Spleen (tissue), 11 donors: ENCODE data around the gene SSR3. TPM values are rescaled to one million over a fixed set of nuclear protein-coding genes. Genes with fewer than 3 reads are reported as not detected.

Experiments used
- DNase-seq: peaks from one replicate; pipeline ENCODE4 v3.0.0-alpha.2; 2020
- H3K27ac ChIP-seq, 8 donors: fragments of 200-600 bp; sonication (generic) in 7 of 8; 1 replicate in 4 of 8; 2 replicates in 4 of 8; pipeline versions ENCODE4 v1.5.0 to v1.8.0; 2016 to 2021; ENCODE audit warnings: inconsistent platforms in 4 of 8, mild to moderate bottlenecking in 4 of 8, moderate library complexity in 1 of 8
- H3K27me3 ChIP-seq, 7 donors: fragments of 200-600 bp; sonication (generic) in 6 of 7; replicated peaks in 1 of 7; 1 replicate in 4 of 7; 2 replicates in 3 of 7; pipeline versions ENCODE4 v1.5.0 to v1.8.0; 2016 to 2021; ENCODE audit warnings: inconsistent platforms in 3 of 7, mild to moderate bottlenecking in 1 of 7
- H3K36me3 ChIP-seq, 6 donors: fragments of 200-600 bp; sonication (generic) in 5 of 6; 1 replicate in 4 of 6; 2 replicates in 2 of 6; pipeline versions ENCODE4 v1.5.0 to v1.8.0; 2016 to 2021; ENCODE audit warnings: inconsistent platforms in 2 of 6
- H3K4me1 ChIP-seq, 6 donors: fragments of 200-600 bp; sonication (generic) in 5 of 6; 1 replicate in 3 of 6; 2 replicates in 3 of 6; pipeline versions ENCODE4 v1.5.0 to v1.8.0; 2016 to 2021; ENCODE audit warnings: inconsistent platforms in 3 of 6
- H3K4me3 ChIP-seq, 8 donors: fragments of 200-600 bp; sonication (generic) in 7 of 8; 1 replicate in 4 of 8; 2 replicates in 4 of 8; pipeline versions ENCODE4 v1.5.0 to v1.8.0; 2016 to 2021; ENCODE audit warnings: inconsistent platforms in 4 of 8, mild to moderate bottlenecking in 4 of 8, moderate library complexity in 2 of 8
- H3K9me3 ChIP-seq, 8 donors: fragments of 200-600 bp; sonication (generic) in 7 of 8; 1 replicate in 4 of 8; 2 replicates in 4 of 8; pipeline versions ENCODE4 v1.5.0 to v1.8.0; 2016 to 2021; ENCODE audit warnings: inconsistent platforms in 4 of 8
- POLR2A ChIP-seq, 3 donors: fragments of 450-650 bp; IDR thresholded peaks; one replicate each; pipeline ENCODE4 v1.5.1; 2017; ENCODE audit warnings: antibody characterized with exemption in 3 of 3, mild to moderate bottlenecking in 1 of 3
- POLR2AphosphoS5 ChIP-seq, 3 donors: sonication (generic); formaldehyde crosslinking; IDR thresholded peaks; one replicate each; pipeline ENCODE4 v1.5.1; 2017; ENCODE audit warnings: antibody characterized with exemption in 3 of 3
- WGBS, 5 donors: extraction: QIAGEN DNeasy Blood & Tissue Kit in 3 of 5; methylation state at CpG; one replicate each; pipeline versions ENCODE4 v1.1.5 to v1.1.7; 2013 to 2018; 5-methylcytosine and 5-hydroxymethylcytosine counted together
- intact Hi-C: fragments of 100-400 bp; cut with DNase I; formaldehyde crosslinking; loops from one replicate; pipeline ENCODE4 v1.15.0; 2023; ENCODE audit warnings: low total_unique reads
- polyA plus RNA-seq, 3 donors: library from polyadenylated mRNA; stranded (reverse); fragments of 200-250 nt; gene quantifications; one replicate each; pipeline ENCODE4 v1.2.1, GENCODE V29; 2013
- total RNA-seq, 7 donors: library from RNA; depleted of rRNA in 3 of 7; stranded (reverse); fragments of >200 nt in 3 of 7; fragmentation: NEBNext Ultra II Directional in 4 of 7; extraction: Animal tissue kit (Norgen Biotek cat#: 25700) in 4 of 7; gene quantifications; one replicate each; pipeline versions ENCODE4 v1.1.0 to v1.2.1, GENCODE V29; 2016 to 2021
- TF ChIP-seq, protein P1 (sequence below), 11 experiments: fragments of 200-600 bp in 7 of 11; fragments of 450-650 bp in 4 of 11; sonication (generic) in 4 of 11; IDR thresholded peaks in 8 of 11; conservative IDR thresholded peaks in 3 of 11; 1 replicate in 7 of 11; 2 replicates in 4 of 11; pipeline versions ENCODE4 v1.4.0 to v1.8.0; 2016 to 2021; ENCODE audit warnings: antibody characterized with exemption in 11 of 11, inconsistent platforms in 4 of 11, mild to moderate bottlenecking in 1 of 11
- donor health status: healthy with polysubstance abuse.
- donor health status: DM: no; HTN: no; CAD: no; lungs with moderate emphysema.
- donor health status: DM: no; HTN: no; CAD: no.
- donor health status: Bipolar disorder and iron deficiency.
- donor health status: healthy.
- donor health status: DM: no; HTN: no; CAD: no.
- donor health status: DM: yes; HTN: yes; CAD: no.

SSR3 gene
- total and polyA plus RNA-seq, 10 donors = 36.6 to 123 (median 96.7) TPM

DNA sequence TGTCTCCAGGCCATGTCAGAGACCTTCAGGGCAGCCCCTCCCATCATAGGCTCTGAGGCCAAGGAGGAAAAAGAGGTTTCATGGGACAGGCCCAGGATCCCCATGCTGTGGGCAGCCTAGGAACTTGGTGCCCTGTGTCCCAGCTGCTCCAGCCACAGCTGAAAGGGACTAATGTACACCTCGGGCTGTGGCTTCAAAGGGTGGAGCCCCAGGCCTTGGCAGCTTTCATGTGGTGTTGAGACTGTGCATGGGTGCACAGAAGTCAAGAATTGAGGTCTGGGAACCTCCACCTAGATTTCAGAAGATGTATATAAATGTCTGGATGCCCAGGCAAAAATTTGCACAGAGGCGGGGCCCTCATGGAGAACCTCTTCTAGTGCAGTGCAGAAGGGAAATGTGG, 6.6 kb upstream of the SSR3 start:
- H3K27ac ChIP-seq = no peak overlapping the region
- 47 to 77% (median 69%) methylated on average over 2 of the region's 2 CpGs for WGBS, 5 donors
- intact Hi-C loops = no loop called here
- no peaks in the 10 kb centered on the region for H3K36me3 ChIP-seq
- H3K9me3 ChIP-seq = no peaks in the 10 kb centered on the region
- H3K27me3 ChIP-seq = no peaks in the 10 kb centered on the region
- DNase-seq = no peak
- H3K4me3 ChIP-seq = no peak overlapping the region
- no peaks in the 10 kb centered on the region for H3K4me1 ChIP-seq
- TF ChIP-seq, protein P1, sequence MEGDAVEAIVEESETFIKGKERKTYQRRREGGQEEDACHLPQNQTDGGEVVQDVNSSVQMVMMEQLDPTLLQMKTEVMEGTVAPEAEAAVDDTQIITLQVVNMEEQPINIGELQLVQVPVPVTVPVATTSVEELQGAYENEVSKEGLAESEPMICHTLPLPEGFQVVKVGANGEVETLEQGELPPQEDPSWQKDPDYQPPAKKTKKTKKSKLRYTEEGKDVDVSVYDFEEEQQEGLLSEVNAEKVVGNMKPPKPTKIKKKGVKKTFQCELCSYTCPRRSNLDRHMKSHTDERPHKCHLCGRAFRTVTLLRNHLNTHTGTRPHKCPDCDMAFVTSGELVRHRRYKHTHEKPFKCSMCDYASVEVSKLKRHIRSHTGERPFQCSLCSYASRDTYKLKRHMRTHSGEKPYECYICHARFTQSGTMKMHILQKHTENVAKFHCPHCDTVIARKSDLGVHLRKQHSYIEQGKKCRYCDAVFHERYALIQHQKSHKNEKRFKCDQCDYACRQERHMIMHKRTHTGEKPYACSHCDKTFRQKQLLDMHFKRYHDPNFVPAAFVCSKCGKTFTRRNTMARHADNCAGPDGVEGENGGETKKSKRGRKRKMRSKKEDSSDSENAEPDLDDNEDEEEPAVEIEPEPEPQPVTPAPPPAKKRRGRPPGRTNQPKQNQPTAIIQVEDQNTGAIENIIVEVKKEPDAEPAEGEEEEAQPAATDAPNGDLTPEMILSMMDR (IDR thresholded peaks at IDR 0.05 in 8 of 11, conservative IDR thresholded peaks at IDR 0.05 in 3 of 11) = no peak
- TF ChIP-seq POLR2A (IDR thresholded peaks at IDR 0.05) = no peak
- TF ChIP-seq POLR2AphosphoS5 (IDR thresholded peaks at IDR 0.05) = no peak

DNA sequence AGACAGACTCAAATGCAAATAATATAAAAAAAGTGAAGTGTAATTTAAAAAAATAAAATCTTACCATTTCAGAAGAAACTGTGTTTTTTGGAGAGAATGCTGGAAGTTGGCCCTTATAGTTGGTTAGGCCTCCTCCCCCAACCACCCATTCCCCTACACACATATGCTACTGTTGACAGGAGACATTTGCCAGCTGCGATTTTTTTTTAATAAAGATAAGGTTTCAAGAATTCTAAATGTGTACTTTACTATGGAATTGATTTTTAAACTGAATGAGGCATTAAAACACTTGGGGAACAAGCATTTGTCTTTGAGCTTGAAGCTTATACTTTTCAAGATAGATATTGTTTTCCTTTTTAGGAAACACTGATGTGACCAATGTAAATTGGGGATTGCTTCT, 4.4 kb upstream of the SSR3 start:
- Histone ChIP-seq H3K9me3 (no peaks in the 10 kb centered on the region), H3K36me3 (no peaks in the 10 kb centered on the region), H3K27me3 (no peaks in the 10 kb centered on the region), H3K4me1 (peaks cover 0 to 9% (median 2%) of the 10 kb centered on the region in 6 donors), H3K4me3 (no peak overlapping the region), H3K27ac (no peak overlapping the region)
- TF ChIP-seq, protein P1 (IDR thresholded peaks at IDR 0.05 in 8 of 11, conservative IDR thresholded peaks at IDR 0.05 in 3 of 11) = no peak
- TF ChIP-seq POLR2AphosphoS5 (IDR thresholded peaks at IDR 0.05) (no peak), POLR2A (IDR thresholded peaks at IDR 0.05) (no peak)
- intact Hi-C loops = loop anchor here (10.0 kb wide), 3 partner anchors 115 to 575 kb away; partner anchors contain the start of gene TIPARP
- DNase-seq = no peak
- 68 to 91% (median 80%) methylated on average over 1 of the region's 1 CpG for WGBS, 5 donors

DNA sequence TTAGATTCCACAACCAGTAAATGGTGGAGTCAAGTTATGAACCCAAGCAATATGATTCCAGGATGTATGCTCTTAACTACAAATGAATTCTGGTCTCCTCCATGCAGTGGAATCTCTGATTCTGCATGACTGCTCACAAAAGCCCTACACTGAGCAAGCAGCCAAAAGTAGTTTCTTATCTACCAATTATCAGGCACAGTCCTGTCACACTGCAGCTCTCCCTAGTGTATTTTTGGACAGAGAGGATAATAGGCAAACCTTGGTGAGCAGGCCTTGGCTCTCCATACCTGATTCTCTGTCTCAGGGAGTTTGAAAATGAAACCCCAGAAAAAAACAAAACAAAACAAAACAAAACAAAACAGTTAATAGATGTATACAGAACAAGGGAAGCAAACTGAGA, 3.5 kb upstream of the SSR3 start:
- DNase-seq = no peak
- H3K36me3 ChIP-seq = no peaks in the 10 kb centered on the region
- H3K9me3 ChIP-seq = no peaks in the 10 kb centered on the region
- H3K4me3 ChIP-seq = no peak overlapping the region
- no peak overlapping the region for H3K27ac ChIP-seq
- H3K4me1 ChIP-seq = peaks cover 6 to 18% (median 12%) of the 10 kb centered on the region in 6 donors
- intact Hi-C loops = loop anchor here (10.0 kb wide), 3 partner anchors 116 to 576 kb away; partner anchors contain the start of gene TIPARP
- no peak for TF ChIP-seq POLR2A (IDR thresholded peaks at IDR 0.05)
- TF ChIP-seq, protein P1 (IDR thresholded peaks at IDR 0.05 in 8 of 11, conservative IDR thresholded peaks at IDR 0.05 in 3 of 11) = no peak
- TF ChIP-seq POLR2AphosphoS5 (IDR thresholded peaks at IDR 0.05) = no peak
- H3K27me3 ChIP-seq = no peaks in the 10 kb centered on the region

DNA sequence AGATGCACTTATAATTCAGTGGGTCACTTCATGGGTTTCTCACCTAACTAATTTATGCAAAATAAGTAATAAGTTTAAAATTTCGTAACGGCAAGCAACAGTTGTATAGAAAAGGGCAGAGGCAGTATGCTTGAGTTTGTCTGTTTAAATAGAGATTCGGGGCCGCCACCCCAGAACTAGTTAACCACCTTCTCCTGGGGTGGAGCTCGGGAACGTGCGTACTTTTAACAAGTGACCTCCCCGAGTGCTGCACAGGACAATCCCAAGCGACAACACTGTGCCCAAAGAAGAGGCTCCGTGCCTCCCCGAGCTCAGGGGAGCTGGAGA, 439 bp downstream of the SSR3 start:
- peaks cover 0 to 38% (median 14%) of the 10 kb centered on the region in 6 donors for H3K36me3 ChIP-seq
- TF ChIP-seq, protein P1 (IDR thresholded peaks at IDR 0.05 in 8 of 11, conservative IDR thresholded peaks at IDR 0.05 in 3 of 11) = no peak
- TF ChIP-seq POLR2A (IDR thresholded peaks at IDR 0.05) = no peak
- peaks cover 18 to 57% (median 44%) of the 10 kb centered on the region in 6 donors for H3K4me1 ChIP-seq
- intact Hi-C loops = loop anchor here (10.0 kb wide), 3 partner anchors 120 to 580 kb away; partner anchors contain the start of gene TIPARP
- peak overlapping the region; percentile 66 to 91 (median 86) for H3K27ac ChIP-seq
- DNase-seq = no peak
- H3K4me3 ChIP-seq = peak overlapping the region; percentile 73 to 93 (median 82)
- H3K27me3 ChIP-seq = no peaks in the 10 kb centered on the region
- H3K9me3 ChIP-seq = no peaks in the 10 kb centered on the region
- 0 to 1% (median 0%) methylated on average over 9 to 11 of the region's 11 CpGs for WGBS, 5 donors
